ENCODE results near the gene ABHD1.

ABHD1 gene

DNA sequence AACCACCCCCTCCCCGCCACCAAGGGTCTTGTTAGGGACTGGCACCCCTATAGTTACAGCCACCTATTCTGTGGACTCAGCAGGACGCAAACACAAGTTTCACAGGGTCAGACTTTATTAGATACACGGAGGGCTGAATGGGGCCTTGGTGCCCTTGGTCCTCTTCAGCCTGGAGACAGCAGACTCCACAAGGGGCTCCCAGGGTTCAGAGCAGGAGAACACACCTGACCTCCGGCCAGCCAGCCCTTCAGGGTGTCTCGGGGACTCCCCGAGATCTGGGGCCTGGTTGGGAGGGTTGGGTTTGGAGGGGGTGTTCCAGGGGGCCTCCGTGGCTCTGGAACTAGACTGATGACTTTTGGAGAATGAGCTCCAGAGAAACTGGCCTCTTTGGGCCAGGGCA is 13.1 kb downstream of the ABHD1 start:
- no peak overlapping the region for H3K27ac ChIP-seq (ENCODE audit: extremely low read depth, low read depth, low read length)
- peaks cover 4 to 14% of the 10 kb centered on the region in 2 experiments; a peak in 1 of 3 replicates for H3K36me3 ChIP-seq (ENCODE audit: control insufficient read depth in 2 of 2, insufficient read depth in 1 of 2, low read length in 2 of 2)
- H3K4me3 ChIP-seq (ENCODE audit: low read depth, low read length): no peak overlapping the region
- CTCF ChIA-PET: interaction anchor here (0.8 kb wide), 1 partner anchor 145 kb away, joined by 3 read pairs; no protein-coding TSS in a partner anchor
- H3K9me3 ChIP-seq (ENCODE audit: control insufficient read depth, insufficient read depth, low read depth, low read length): no peaks in the 10 kb centered on the region
- no peaks in the 10 kb centered on the region for H3K4me1 ChIP-seq (ENCODE audit: control insufficient read depth, insufficient read depth, low read length)
- POLR2A ChIA-PET: interaction anchor here (0.6 kb wide), 1 partner anchor 11 kb away, joined by 3 read pairs; no protein-coding TSS in a partner anchor
- TF ChIP-seq ZNF354C (tag by site-specific recombination; IDR thresholded peaks at IDR 0.05; ENCODE audit: borderline replicate concordance, low read depth) (no peak), KLF8 (tag by site-specific recombination; IDR thresholded peaks at IDR 0.05) (no peak), ZFP69B (tag by site-specific recombination; IDR thresholded peaks at IDR 0.05) (no peak), ZNF302 (tag by site-specific recombination; IDR thresholded peaks at IDR 0.05; ENCODE audit: low read depth) (no peak)

DNA sequence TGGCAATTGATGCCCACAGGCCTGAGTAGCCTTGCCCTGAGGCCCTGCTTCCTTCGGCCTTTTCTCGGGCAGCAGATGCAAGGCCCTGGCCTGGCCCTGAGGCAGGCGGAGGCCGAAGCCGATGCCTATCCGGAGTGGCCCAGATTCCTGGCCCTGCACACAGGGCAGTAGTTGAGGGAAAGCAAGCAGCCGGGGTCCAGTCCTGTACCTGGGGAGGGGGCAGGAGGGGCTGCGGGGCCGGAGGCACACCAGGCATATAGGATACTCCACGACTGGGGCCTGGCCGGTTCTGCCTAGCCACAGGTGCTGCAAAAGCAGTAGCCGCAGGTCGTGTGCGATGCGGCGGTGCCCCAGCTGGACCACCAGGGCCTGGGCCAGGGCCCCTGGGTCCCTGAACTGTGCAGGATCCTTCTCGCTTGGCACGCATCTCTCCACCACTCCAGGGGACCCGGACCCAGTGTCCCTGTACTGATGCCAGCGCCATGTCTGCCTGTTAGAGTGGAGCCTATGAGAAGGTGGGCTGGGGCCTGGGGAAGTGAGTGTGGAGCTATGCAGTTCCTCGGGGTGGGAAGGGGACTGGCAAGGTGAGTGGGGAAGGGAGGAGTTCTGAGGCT is 13.8 kb downstream of the ABHD1 start:
- TF ChIP-seq, protein P1, sequence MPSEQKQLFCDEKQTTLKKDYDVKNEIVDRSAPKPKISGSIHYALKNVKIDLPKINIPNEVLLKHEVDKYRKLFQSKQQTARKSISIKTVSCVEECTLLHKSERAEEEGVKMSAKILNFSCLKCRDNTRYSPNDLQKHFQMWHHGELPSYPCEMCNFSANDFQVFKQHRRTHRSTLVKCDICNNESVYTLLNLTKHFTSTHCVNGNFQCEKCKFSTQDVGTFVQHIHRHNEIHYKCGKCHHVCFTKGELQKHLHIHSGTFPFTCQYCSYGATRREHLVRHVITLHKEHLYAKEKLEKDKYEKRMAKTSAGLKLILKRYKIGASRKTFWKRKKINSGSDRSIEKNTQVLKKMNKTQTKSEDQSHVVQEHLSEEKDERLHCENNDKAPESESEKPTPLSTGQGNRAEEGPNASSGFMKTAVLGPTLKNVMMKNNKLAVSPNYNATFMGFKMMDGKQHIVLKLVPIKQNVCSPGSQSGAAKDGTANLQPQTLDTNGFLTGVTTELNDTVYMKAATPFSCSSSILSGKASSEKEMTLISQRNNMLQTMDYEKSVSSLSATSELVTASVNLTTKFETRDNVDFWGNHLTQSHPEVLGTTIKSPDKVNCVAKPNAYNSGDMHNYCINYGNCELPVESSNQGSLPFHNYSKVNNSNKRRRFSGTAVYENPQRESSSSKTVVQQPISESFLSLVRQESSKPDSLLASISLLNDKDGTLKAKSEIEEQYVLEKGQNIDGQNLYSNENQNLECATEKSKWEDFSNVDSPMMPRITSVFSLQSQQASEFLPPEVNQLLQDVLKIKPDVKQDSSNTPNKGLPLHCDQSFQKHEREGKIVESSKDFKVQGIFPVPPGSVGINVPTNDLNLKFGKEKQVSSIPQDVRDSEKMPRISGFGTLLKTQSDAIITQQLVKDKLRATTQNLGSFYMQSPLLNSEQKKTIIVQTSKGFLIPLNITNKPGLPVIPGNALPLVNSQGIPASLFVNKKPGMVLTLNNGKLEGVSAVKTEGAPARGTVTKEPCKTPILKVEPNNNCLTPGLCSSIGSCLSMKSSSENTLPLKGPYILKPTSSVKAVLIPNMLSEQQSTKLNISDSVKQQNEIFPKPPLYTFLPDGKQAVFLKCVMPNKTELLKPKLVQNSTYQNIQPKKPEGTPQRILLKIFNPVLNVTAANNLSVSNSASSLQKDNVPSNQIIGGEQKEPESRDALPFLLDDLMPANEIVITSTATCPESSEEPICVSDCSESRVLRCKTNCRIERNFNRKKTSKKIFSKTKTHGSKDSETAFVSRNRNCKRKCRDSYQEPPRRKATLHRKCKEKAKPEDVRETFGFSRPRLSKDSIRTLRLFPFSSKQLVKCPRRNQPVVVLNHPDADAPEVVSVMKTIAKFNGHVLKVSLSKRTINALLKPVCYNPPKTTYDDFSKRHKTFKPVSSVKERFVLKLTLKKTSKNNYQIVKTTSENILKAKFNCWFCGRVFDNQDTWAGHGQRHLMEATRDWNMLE (tag by site-specific recombination; conservative IDR thresholded peaks at IDR 0.05; ENCODE audit: low read depth): no peak
- TF ChIP-seq ZNF426 (tag by site-specific recombination; IDR thresholded peaks at IDR 0.05): no peak
- TF ChIP-seq ZNF24 (tag by site-specific recombination; IDR thresholded peaks at IDR 0.05): no peak
- TF ChIP-seq ZNF121 (tag by site-specific recombination; IDR thresholded peaks at IDR 0.05): no peak
- no peak for TF ChIP-seq ZNF654 (tag by site-specific recombination; IDR thresholded peaks at IDR 0.05; ENCODE audit: low read depth)
- TF ChIP-seq KLF16 (tag by site-specific recombination; IDR thresholded peaks at IDR 0.05): no peak
- no peak for TF ChIP-seq BCL11B (tag by site-specific recombination; IDR thresholded peaks at IDR 0.05; ENCODE audit: low read depth)
- TF ChIP-seq ZSCAN16 (tag by site-specific recombination; IDR thresholded peaks at IDR 0.05): no peak
- TF ChIP-seq ZNF133 (tag by site-specific recombination; IDR thresholded peaks at IDR 0.05): no peak
- no peak for TF ChIP-seq MEIS1 (CRISPR knock-in tag; IDR thresholded peaks at IDR 0.05; ENCODE audit: borderline replicate concordance)
- no peak for TF ChIP-seq GFI1B (tag by site-specific recombination; IDR thresholded peaks at IDR 0.05)
- TF ChIP-seq ZNF777 (tag by site-specific recombination; IDR thresholded peaks at IDR 0.05; ENCODE audit: borderline replicate concordance): no peak
- TF ChIP-seq ZNF2 (tag by site-specific recombination; IDR thresholded peaks at IDR 0.05): no peak
- no peak for TF ChIP-seq ZNF707 (tag by site-specific recombination; IDR thresholded peaks at IDR 0.05)
- no peak for TF ChIP-seq ZNF274 (IDR thresholded peaks at IDR 0.05; ENCODE audit: low read length)
- no peak for TF ChIP-seq ZNF274 (tag by site-specific recombination; IDR thresholded peaks at IDR 0.05; ENCODE audit: borderline replicate concordance)
- TF ChIP-seq, protein P2, sequence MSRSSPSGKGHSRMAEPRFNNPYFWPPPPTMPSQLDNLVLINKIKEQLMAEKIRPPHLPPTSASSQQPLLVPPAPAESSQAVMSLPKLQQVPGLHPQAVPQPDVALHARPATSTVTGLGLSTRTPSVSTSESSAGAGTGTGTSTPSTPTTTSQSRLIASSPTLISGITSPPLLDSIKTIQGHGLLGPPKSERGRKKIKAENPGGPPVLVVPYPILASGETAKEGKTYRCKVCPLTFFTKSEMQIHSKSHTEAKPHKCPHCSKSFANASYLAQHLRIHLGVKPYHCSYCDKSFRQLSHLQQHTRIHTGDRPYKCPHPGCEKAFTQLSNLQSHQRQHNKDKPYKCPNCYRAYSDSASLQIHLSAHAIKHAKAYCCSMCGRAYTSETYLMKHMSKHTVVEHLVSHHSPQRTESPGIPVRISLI (tag by site-specific recombination; IDR thresholded peaks at IDR 0.05): no peak
- ChIA-PET CTCF (interaction anchor here (0.8 kb wide), 1 partner anchor 144 kb away, joined by 3 read pairs; no protein-coding TSS in a partner anchor), POLR2A (no interaction called here)
- no peaks in the 10 kb centered on the region for H3K9me3 ChIP-seq (ENCODE audit: control insufficient read depth, insufficient read depth, low read depth, low read length)
- H3K4me3 ChIP-seq (ENCODE audit: low read depth, low read length): no peak overlapping the region
- H3K4me1 ChIP-seq (ENCODE audit: control insufficient read depth, insufficient read depth, low read length): no peaks in the 10 kb centered on the region
- peaks cover 4 to 7% of the 10 kb centered on the region in 2 experiments; a peak in 1 of 3 replicates for H3K36me3 ChIP-seq (ENCODE audit: control insufficient read depth in 2 of 2, insufficient read depth in 1 of 2, low read length in 2 of 2)
- H3K27ac ChIP-seq (ENCODE audit: extremely low read depth, low read depth, low read length): no peak overlapping the region

Measured in HEK293 (cell line).